Measurements from ENCODE around the gene CTRB2. TPM values are rescaled to one million over a fixed set of nuclear protein-coding genes. Genes with fewer than 3 reads are reported as not detected.

Gene CTRB2
- total RNA-seq: not detected in 2 replicates

GRCh38 chr16:75206749-75207451 lies at the start of gene CTRB2:
TSS of gene CTRB2 (minus strand) at chr16:75207161. CDS start at chr16:75207141, 20 bp downstream.

GRCh38 chr16:75251280-75252048 lies 44.5 kb upstream of the CTRB2 start, which contains the start of gene BCAR1:
TSS of gene BCAR1 (minus strand) at chr16:75251624. CDS start at chr16:75251482, 142 bp downstream.

DNA sequence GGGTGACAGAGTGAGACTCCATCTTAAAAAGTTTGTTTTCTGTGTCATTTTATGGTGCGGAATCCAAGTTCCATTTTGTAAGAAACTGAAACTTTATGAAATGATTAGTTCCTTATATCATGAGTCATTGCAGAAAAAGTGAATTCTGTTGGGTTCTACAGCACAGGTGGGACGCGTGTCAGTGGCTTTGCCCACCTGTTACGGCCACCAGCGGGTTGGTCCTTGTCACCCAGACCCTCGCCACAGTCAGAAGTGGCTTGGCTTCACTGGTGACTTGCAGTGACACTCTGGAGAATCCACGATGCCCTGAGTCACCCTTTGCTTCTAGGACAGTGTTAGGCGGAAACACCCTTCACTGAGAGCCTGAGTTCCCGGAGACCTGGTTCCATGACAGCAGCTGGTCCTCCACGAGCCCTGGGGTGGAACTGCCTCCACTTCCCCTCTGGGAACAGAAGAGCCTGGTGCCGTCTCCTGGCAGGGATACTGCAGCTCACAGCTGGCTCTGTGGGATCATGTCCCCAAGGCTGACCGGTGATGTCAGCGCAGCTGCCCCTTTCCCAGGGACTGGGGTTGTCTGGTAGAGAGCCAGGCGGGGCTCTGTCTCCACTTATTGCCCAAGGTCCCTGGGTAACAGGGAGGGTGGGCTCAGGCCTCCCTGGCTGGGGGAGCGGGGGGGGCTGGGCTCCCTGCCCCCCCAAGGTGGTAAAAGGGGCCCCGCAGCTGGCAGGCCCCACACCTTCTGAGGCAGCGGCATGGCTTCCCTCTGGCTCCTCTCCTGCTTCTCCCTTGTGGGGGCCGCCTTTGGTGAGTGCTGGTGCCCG lies 11.5 kb upstream of the CTRB2 start, which contains the start of gene CTRB1:
CTRB1 (plus strand) TSS at position 733 of the 821 bp plus-strand sequence; CDS start at position 753, 20 bp downstream.

Other genes with a start within 250 kb of the CTRB2 start
- gene WDR59, start 222.0 kb downstream of the CTRB2 start, total RNA-seq: 21.6 and 27.0 TPM in 2 replicates
- 18.3 and 19.9 TPM in 2 replicates for gene ZNRF1, start 208.1 kb downstream of the CTRB2 start, total RNA-seq
- gene LDHD, start 90.4 kb downstream of the CTRB2 start, total RNA-seq: 2.8 and 3.8 TPM in 2 replicates
- 15.2 and 17.8 TPM in 2 replicates for gene ZFP1, start 58.6 kb downstream of the CTRB2 start, total RNA-seq
- gene CTRB1, start 11.8 kb upstream of the CTRB2 start, total RNA-seq: not detected in 2 replicates
- 44.7 and 45.9 TPM in 2 replicates for gene BCAR1, start 44.5 kb upstream of the CTRB2 start, total RNA-seq
- 45.3 and 47.1 TPM in 2 replicates for gene CFDP1, start 226.3 kb upstream of the CTRB2 start, total RNA-seq

Data from articular chondrocyte of knee joint (primary cell).